ENCODE data around the gene TXK. TPM values are rescaled to one million over a fixed set of nuclear protein-coding genes. Genes with fewer than 3 reads are reported as not detected.

Gene TXK
- total and polyA plus RNA-seq, 2 of the 13 experiments (the other 11 are each of a cell fraction or from before 2014, with no cell fraction given), result not detected

- TF ChIP-seq ZNF574 (CRISPR knock-in tag; IDR thresholded peaks at IDR 0.05), result no peak
These were observed 9.2 kb downstream of the TXK start (continued) for GRCh38 chr4:48124870-48125269.

DNA sequence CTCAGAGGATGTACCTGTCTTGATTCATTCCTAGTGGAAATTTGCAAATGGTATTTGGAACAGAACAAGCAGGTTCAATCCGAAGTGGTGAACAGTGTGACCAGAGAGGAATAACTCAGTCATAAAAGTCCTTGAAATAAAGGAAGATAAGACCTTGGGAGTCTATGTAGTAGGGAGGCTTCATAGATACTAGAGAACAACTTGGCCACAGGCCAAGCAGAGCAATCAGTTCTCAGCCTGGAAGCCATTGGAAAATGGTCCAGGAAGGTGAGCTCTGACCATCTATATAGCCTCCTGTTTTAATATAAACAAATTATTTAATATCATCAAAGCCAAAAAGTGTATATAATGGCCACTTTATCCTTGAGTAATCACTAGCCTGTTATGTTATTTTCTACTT, 11.3 kb downstream of the TXK start:
- DNase-seq (ENCODE audit: low spot score), result no peak
- H4K20me1 ChIP-seq (ENCODE audit: insufficient read depth, low read length), result no peaks in the 10 kb centered on the region
- intact Hi-C loops (cut with micrococcal nuclease; ENCODE audit: unreplicated experiment) (no loop called here), in situ Hi-C loops (cut with HindIII; ENCODE audit: extremely low pct_ligation_motif_present, low pct_unique_long_range_greater_than_20kb) (no loop called here)
- CTCF ChIA-PET (ENCODE audit: low intra/inter-chr PET ratio, low total read pairs), result no interaction called here
- POLR2A ChIA-PET, result no interaction called here
- no TSS peak for BruUV-seq (replicated peaks)
- 0% methylated on average over 1 of the region's 1 CpG for WGBS (ENCODE audit: low lambda C conversion rate)
- H3K4me2 ChIP-seq (ENCODE audit: low read depth, low read length), result no peak overlapping the region
- no peaks in the 10 kb centered on the region for H3K36me3 ChIP-seq (replicated peaks in 1 of 2; ENCODE audit: control insufficient read depth in 1 of 2, insufficient read depth in 2 of 2, low read length in 2 of 2)
- H3K4me1 ChIP-seq (ENCODE audit: insufficient read depth, low read length), result no peaks in the 10 kb centered on the region
- H3K79me2 ChIP-seq (ENCODE audit: insufficient read depth, low read length), result no peaks in the 10 kb centered on the region
- FAIRE-seq, result no peak
- H3K4me3 ChIP-seq (replicated peaks in 1 of 3; ENCODE audit: insufficient read depth in 1 of 3, low read depth in 2 of 3, low read length in 3 of 3), result no peak overlapping the region
- no peaks in the 10 kb centered on the region for H3K27me3 ChIP-seq (ENCODE audit: control insufficient read depth in 1 of 2, insufficient read depth in 2 of 2, low read length in 2 of 2)
- no peak for TF ChIP-seq AHR (CRISPR knock-in tag; IDR thresholded peaks at IDR 0.05)
- TF ChIP-seq BRF2 (CRISPR knock-in tag; IDR thresholded peaks at IDR 0.05), result no peak
- no peak for TF ChIP-seq ZFP1 (CRISPR knock-in tag; IDR thresholded peaks at IDR 0.05)
- TF ChIP-seq ZNF619 (CRISPR knock-in tag; IDR thresholded peaks at IDR 0.05), result no peak
- no peak for TF ChIP-seq KLF13 (CRISPR knock-in tag; IDR thresholded peaks at IDR 0.05)
- TF ChIP-seq MATR3 (CRISPR knock-in tag; IDR thresholded peaks at IDR 0.05), result no peak
- TF ChIP-seq CHCHD3 (CRISPR knock-in tag; IDR thresholded peaks at IDR 0.05), result no peak
- no peak for TF ChIP-seq HCFC1 (IDR thresholded peaks at IDR 0.05; ENCODE audit: low read depth, low read length)
- TF ChIP-seq PLRG1 (conservative IDR thresholded peaks at IDR 0.05), result no peak
- no peak for TF ChIP-seq SCMH1 (CRISPR knock-in tag; IDR thresholded peaks at IDR 0.05; ENCODE audit: borderline replicate concordance)
- no peak for TF ChIP-seq ZNF788 (CRISPR knock-in tag; IDR thresholded peaks at IDR 0.05; ENCODE audit: borderline replicate concordance)
- no peak for TF ChIP-seq RXRA (CRISPR knock-in tag; IDR thresholded peaks at IDR 0.05)
- no peak for TF ChIP-seq ZNF501 (CRISPR knock-in tag; IDR thresholded peaks at IDR 0.05)
- TF ChIP-seq BCL3 (CRISPR knock-in tag; IDR thresholded peaks at IDR 0.05), result no peak
- no peak for TF ChIP-seq ZNF674 (CRISPR knock-in tag; IDR thresholded peaks at IDR 0.05; ENCODE audit: low read depth)
- no peak for TF ChIP-seq FIP1L1 (IDR thresholded peaks at IDR 0.05; ENCODE audit: borderline replicate concordance, insufficient read depth, low read depth, low read length)
- TF ChIP-seq KDM2A (CRISPR knock-in tag; IDR thresholded peaks at IDR 0.05; ENCODE audit: borderline replicate concordance, low read depth), result no peak
- no peak overlapping the region for H3K9ac ChIP-seq (ENCODE audit: insufficient read depth, low read depth, low read length)
- no peaks in the 10 kb centered on the region for H3K9me3 ChIP-seq (ENCODE audit: low read length)
- H3K27ac ChIP-seq (ENCODE audit: extremely low read length, insufficient read depth, low read length), result no peak overlapping the region
- no peak overlapping the region for H2AFZ ChIP-seq (ENCODE audit: low read length)
- ATAC-seq, result no peak

Measured in HepG2 (cell line).